HPDE6-E6E7 (cell line): Measurements from ENCODE around the gene ANKS3.

Experiments
- DNase-seq: peaks from one replicate; pipeline ENCODE4 v3.0.0; 2011; ENCODE audit warnings: missing footprints; ENCODE audit errors: extremely low spot score

Gene ANKS3

GRCh38 chr16:4684763-4685162 is 49.3 kb downstream of the ANKS3 start:
- no peak for DNase-seq

GRCh38 chr16:4684058-4684715 is 49.9 kb downstream of the ANKS3 start:
- no peak for DNase-seq

GRCh38 chr16:4683255-4684057 is 50.6 kb downstream of the ANKS3 start:
- DNase-seq, result no peak

GRCh38 chr16:4682616-4683254 is 51.3 kb downstream of the ANKS3 start:
- no peak for DNase-seq

GRCh38 chr16:4682084-4682591 is 51.9 kb downstream of the ANKS3 start:
- no peak for DNase-seq

GRCh38 chr16:4681471-4682083 is 52.5 kb downstream of the ANKS3 start:
- no peak for DNase-seq

- DNase-seq, result no peak
Observed at GRCh38 chr16:4680673-4681470, 53.2 kb downstream of the ANKS3 start.

GRCh38 chr16:4679850-4680636 is 54.0 kb downstream of the ANKS3 start:
- peak; percentile 66 for DNase-seq

- no peak for DNase-seq
Observed at GRCh38 chr16:4679156-4679849, 54.8 kb downstream of the ANKS3 start.

GRCh38 chr16:4678596-4678995 is 55.5 kb downstream of the ANKS3 start:
- DNase-seq, result no peak

- DNase-seq, result no peak
Observed at GRCh38 chr16:4677994-4678393, 56.1 kb downstream of the ANKS3 start.

GRCh38 chr16:4677390-4677789 is 56.7 kb downstream of the ANKS3 start:
- no peak for DNase-seq

- no peak for DNase-seq
Observed at GRCh38 chr16:4676831-4677230, 57.2 kb downstream of the ANKS3 start.

GRCh38 chr16:4675864-4676786 is 57.9 kb downstream of the ANKS3 start:
- DNase-seq, result no peak

- DNase-seq, result no peak
Observed at GRCh38 chr16:4674926-4675530, 59.0 kb downstream of the ANKS3 start.

- DNase-seq, result no peak
Observed at GRCh38 chr16:4673387-4674046, 60.6 kb downstream of the ANKS3 start.

- DNase-seq, result no peak
Observed at GRCh38 chr16:4668313-4668960, 65.6 kb downstream of the ANKS3 start.
